ENCODE measurements around the gene PILRA.
A peak's percentile ranks its signal among the peaks of the same experiment; 100 is the strongest.

- TF ChIP-seq EP300 (IDR thresholded peaks at IDR 0.05), result no peak
- TF ChIP-seq POLR2AphosphoS5 (IDR thresholded peaks at IDR 0.05), result peak in 1 of 2 donors; percentile 8
Observed at GRCh38 chr7:100372256-100372655, 1.0 kb upstream of the PILRA start.

Measured in esophagus muscularis mucosa (tissue), 3 donors.